ENCODE data around the gene SPATA17.

DNA sequence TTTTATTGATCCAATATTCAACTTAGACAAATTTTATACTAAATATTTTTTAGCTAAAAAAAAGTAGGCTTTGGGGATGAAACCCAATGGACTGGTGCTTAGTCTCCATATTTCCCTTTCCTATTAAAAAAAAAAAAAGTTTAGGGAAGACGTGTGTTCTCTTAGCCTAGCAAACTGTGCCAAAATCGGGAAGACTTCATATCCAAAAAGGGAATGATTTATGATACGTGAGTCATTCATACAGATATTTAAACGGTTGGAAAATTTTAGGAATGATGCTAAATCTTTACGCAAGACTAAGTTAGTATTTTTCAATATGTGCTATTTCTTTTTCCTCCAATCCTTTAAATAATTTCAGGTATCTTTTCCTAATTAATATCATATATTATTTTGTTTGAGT lies 50.7 kb downstream of the SPATA17 start:
- no peak for TF ChIP-seq TAF1 (IDR thresholded peaks at IDR 0.05; ENCODE audit: low read depth, low read length)
- TF ChIP-seq POLR2AphosphoS5 (IDR thresholded peaks at IDR 0.05; ENCODE audit: low read depth, low read length) = no peak

All from GM12891 (cell line).